Esophagus (tissue), 2 donors: ENCODE results near the gene KCNH8. TPM values are rescaled to one million over a fixed set of nuclear protein-coding genes. Genes with fewer than 3 reads are reported as not detected.
"Not testable (repeated sequence)": the region's sequence is repeated elsewhere in the genome, so short reads cannot be mapped to it uniquely, and the experiment has no call there.

Source experiments
- H3K27ac ChIP-seq, 2 donors: one replicate each; pipeline ENCODE4 v1.5.1; 2013; ENCODE audit warnings: low read depth in 2 of 2, mild to moderate bottlenecking in 2 of 2, inconsistent platforms in 1 of 2, low read length in 1 of 2, moderate library complexity in 1 of 2
- H3K27me3 ChIP-seq, 2 donors: one replicate each; pipeline ENCODE4 v1.6.1; 2013; ENCODE audit warnings: low read length in 2 of 2, control low read depth in 1 of 2, mild to moderate bottlenecking in 1 of 2; ENCODE audit not compliant: insufficient read depth in 2 of 2, control insufficient read depth in 1 of 2
- H3K36me3 ChIP-seq, 2 donors: one replicate each; pipeline ENCODE4 v1.6.1; 2013; ENCODE audit warnings: low read length in 1 of 2; ENCODE audit not compliant: control insufficient read depth in 2 of 2, insufficient read depth in 2 of 2
- H3K4me1 ChIP-seq, 2 donors: one replicate each; pipeline ENCODE4 v1.6.1; 2013; ENCODE audit warnings: low read length in 1 of 2; ENCODE audit not compliant: control insufficient read depth in 2 of 2, insufficient read depth in 2 of 2
- H3K4me3 ChIP-seq, 2 donors: one replicate each; pipeline ENCODE4 v1.5.1; 2013; ENCODE audit warnings: low read length in 2 of 2, mild to moderate bottlenecking in 2 of 2, low read depth in 1 of 2, moderate library complexity in 1 of 2
- H3K9me3 ChIP-seq, 2 donors: one replicate each; pipeline ENCODE4 v1.6.1; 2013; ENCODE audit warnings: mild to moderate bottlenecking in 2 of 2, low read depth in 1 of 2, low read length in 1 of 2, moderate library complexity in 1 of 2; ENCODE audit not compliant: control insufficient read depth in 2 of 2, insufficient read depth in 1 of 2
- WGBS, 2 donors: extraction: QIAGEN DNeasy Blood & Tissue Kit; methylation state at CpG; one replicate each; pipeline ENCODE4 v1.1.7; 2013; 5-methylcytosine and 5-hydroxymethylcytosine counted together
- polyA plus RNA-seq, 2 donors: library from polyadenylated mRNA; stranded (reverse); fragments of 200-250 nt; gene quantifications; one replicate each; pipeline ENCODE4 v1.2.3, GENCODE V29; 2013
- donor health status: healthy with polysubstance abuse.
- donor health status: Bipolar disorder and iron deficiency.

Gene KCNH8
- polyA plus RNA-seq, 2 donors, result 0.05 to 0.06 TPM

DNA sequence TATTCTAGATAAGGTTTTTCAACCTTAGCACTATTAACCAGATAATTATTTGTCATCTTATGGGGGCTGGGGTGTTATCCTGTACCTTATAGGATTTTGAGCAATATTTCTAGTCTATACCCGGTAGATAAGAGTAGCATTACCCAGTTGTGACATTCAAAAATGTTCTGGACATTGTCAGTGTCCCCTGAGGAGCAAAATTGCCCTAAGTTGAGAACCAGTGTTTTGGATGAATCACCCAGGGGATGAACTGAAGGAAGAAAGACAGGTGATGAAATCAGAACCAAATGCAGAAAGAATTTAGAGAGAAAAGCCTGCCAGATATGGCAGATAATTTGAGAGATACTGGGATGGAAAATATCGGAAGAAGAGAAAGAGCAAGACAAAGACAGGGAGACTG is 58.2 kb downstream of the KCNH8 start:
- H3K27me3 ChIP-seq, result no peaks in the 10 kb centered on the region
- no peaks in the 10 kb centered on the region for H3K9me3 ChIP-seq
- no peak overlapping the region for H3K4me3 ChIP-seq
- no peak overlapping the region for H3K27ac ChIP-seq
- no peaks in the 10 kb centered on the region for H3K36me3 ChIP-seq
- H3K4me1 ChIP-seq, result no peaks in the 10 kb centered on the region
- 84 to 87% methylated on average over 2 of the region's 2 CpGs for WGBS, 2 donors

DNA sequence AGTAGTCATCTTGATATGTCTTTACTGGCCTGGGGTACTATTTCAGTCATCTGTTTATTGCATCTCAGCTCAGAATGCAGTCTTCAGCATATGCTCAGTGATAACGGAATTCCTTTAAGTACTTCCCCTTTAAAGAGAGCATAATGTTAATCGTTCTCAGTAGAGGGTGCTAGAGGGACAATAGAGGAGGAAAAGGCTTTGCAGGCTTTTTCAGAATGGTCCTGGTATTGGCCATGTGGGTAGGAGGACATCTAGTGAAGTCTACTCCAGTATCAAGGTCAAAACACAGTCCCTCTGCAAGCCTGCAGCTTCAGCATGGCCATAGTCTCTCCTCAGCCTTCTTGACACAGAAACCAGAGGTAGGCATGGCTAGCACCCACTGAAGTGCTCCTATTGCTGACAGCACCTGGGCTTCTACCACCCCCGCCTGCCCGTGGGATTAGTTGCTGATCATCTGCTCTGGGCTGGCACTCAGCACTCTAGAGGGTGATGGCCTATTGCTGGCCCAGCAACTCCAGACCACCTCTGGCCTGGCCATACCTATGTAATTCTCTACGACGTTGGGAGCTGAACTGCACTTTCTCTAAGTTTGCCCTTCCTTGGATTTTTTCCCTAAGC is 65.4 kb downstream of the KCNH8 start:
- Histone ChIP-seq H3K27ac (no peak overlapping the region), H3K36me3 (no peaks in the 10 kb centered on the region), H3K27me3 (no peaks in the 10 kb centered on the region), H3K4me3 (no peak overlapping the region), H3K4me1 (no peaks in the 10 kb centered on the region), H3K9me3 (no peaks in the 10 kb centered on the region)
- WGBS, 2 donors, result 73 to 74% methylated on average over 6 of the region's 6 CpGs

DNA sequence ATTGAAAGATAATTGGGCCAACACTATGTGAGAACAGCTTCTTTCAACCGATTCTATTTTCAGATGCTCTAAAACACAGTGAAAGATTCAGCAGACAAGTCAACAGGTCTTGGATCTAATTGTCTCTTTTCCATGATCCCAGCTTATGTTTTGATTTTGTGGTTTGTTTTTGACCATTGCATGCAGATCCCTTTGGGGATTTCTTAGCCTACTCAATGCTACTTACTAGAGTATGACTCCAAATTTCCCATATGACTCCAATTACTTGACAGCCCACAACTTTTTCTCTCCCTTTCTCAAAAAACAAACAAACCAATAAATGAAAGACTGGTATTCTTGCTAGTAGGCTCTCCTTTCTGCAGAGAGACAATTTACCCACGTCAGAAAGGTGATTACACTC is 67.1 kb downstream of the KCNH8 start:
- H3K9me3 ChIP-seq, result no peaks in the 10 kb centered on the region
- H3K4me1 ChIP-seq, result no peaks in the 10 kb centered on the region
- H3K36me3 ChIP-seq, result no peaks in the 10 kb centered on the region
- 67 to 68% methylated on average over 2 of the region's 2 CpGs for WGBS, 2 donors
- no peak overlapping the region for H3K27ac ChIP-seq
- no peaks in the 10 kb centered on the region for H3K27me3 ChIP-seq
- H3K4me3 ChIP-seq, result no peak overlapping the region

DNA sequence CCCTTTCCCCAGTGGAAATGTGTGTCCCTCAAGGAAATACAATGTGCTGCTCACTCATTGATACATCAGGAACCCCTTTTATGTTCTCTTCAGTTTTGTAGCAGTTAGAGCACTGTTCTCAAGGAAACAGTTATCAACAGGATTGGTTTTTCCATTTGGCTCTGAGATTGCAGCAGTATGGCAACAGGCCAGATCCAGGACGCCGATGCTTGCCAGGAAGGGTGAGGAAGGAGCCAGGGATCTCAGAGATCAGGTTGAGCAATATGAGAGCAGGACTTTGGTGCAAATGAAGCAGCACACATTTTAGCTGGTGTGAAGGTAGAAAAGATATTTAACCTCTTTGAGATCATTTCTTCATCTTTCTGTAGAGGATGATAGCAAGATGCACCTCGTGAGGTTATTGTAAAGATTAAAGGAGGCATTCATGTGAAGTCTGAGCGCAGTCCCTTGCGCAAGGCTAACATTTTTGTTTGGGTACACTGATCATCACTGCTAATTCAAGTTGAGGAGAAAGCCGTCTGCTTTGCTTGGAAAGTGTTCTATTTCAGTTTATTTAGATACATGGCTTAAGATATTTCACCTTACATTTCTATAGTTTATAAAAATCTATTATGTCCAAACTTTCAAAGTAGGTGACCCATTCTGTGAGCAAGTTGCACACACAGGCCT is 68.5 kb downstream of the KCNH8 start:
- Histone ChIP-seq H3K27me3 (no peaks in the 10 kb centered on the region), H3K27ac (no peak overlapping the region), H3K9me3 (no peaks in the 10 kb centered on the region), H3K4me1 (no peaks in the 10 kb centered on the region), H3K4me3 (no peak overlapping the region), H3K36me3 (no peaks in the 10 kb centered on the region)
- whole genome bisulfite sequencing, 2 donors, result 56 to 62% methylated on average over 6 of the region's 6 CpGs

DNA sequence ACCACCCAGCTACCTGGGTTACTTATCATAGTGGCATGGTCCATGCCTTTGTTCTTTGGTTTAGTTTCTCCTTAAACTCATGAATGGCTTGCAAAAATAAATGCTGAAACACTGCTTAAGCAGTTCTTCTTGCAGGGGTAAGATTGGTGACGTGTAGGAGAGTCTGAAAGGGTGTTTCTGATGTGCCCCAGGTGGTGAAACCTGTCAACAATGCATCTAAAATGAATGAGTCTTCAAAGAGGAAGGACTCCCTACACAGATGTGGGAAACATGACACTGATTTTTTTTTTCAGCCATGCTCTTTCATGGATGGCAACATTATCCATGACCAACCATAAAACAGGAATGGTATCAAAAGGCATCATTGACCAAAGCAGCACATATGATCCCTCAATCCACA is 72.0 kb downstream of the KCNH8 start:
- H3K4me1 ChIP-seq, result no peaks in the 10 kb centered on the region
- no peaks in the 10 kb centered on the region for H3K9me3 ChIP-seq
- WGBS, 2 donors, result 44 to 48% methylated on average over 1 of the region's 1 CpG
- H3K27me3 ChIP-seq, result no peaks in the 10 kb centered on the region
- no peaks in the 10 kb centered on the region for H3K36me3 ChIP-seq
- no peak overlapping the region for H3K27ac ChIP-seq
- H3K4me3 ChIP-seq, result no peak overlapping the region

DNA sequence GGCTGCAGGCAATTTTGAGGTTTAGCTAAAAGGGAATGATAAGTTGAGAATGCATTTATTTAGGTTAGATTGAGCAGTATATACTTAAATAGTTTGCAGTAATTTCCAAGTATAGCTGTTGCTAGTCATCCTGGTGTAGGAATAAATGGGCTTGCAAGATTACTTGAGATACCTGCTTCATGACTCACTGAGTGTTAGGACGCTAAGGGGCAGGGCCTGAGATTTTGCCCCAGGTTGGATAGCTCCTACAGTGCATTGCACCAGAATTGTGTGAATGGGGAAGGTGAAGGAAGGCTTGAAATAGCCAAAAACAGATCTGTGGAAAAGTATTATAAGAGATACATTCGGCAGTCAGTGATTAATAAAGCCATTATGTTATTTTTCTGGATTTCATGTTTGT is 72.8 kb downstream of the KCNH8 start:
- Histone ChIP-seq H3K27me3 (no peaks in the 10 kb centered on the region), H3K4me1 (no peaks in the 10 kb centered on the region), H3K4me3 (no peak overlapping the region), H3K9me3 (no peaks in the 10 kb centered on the region), H3K36me3 (no peaks in the 10 kb centered on the region), H3K27ac (no peak overlapping the region)
- 52 to 72% methylated on average over 2 of the region's 2 CpGs for WGBS, 2 donors

DNA sequence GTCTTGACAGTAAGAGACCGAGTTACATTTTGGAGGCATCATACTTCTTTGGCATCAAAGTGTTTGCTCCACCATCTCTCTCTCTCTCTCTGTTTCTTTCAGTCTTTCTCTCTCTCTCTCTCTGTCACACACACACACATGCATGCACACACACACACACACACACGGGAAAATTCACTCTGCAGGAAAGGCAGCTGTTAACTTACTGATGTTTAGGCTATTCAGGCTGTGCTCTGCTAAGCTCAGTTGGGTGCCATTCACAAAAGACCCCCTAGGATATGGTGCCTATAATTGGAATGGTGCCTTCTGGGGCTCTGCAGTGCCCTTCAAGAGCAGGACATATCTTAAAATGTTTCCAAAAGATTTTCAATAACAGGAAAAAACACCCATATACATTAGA is 78.2 kb downstream of the KCNH8 start:
- WGBS, 2 donors, result 70 to 72% methylated on average over 2 of the region's 2 CpGs
- no peaks in the 10 kb centered on the region for H3K36me3 ChIP-seq

DNA sequence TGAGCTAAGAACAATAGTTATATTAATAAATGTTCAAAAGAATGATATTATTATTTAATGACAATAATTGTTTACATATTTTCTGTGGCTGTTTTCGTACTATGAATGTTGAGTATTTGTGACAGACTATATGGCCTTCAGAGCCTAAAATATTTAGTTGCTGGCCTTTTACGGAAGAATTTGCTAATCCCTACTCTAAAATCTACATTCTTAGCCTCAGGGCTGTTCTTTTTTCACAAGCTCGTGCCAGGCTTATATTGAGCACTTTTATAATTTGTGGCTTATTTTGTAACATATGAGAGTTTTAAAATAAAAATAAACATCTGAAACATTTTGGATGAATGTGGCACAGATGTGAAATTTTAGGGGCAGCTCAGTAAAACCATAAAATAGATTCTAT is 79.9 kb downstream of the KCNH8 start:
- Histone ChIP-seq H3K4me1 (no peaks in the 10 kb centered on the region), H3K4me3 (no peak overlapping the region), H3K27ac (no peak overlapping the region), H3K36me3 (no peaks in the 10 kb centered on the region), H3K27me3 (no peaks in the 10 kb centered on the region), H3K9me3 (no peaks in the 10 kb centered on the region)
- WGBS, 2 donors, result 49 to 60% methylated on average over 3 of the region's 3 CpGs

More for the DNA sequence above, 78.2 kb downstream of the KCNH8 start:
- Histone ChIP-seq H3K4me3 (no peak overlapping the region), H3K27ac (no peak overlapping the region), H3K4me1 (no peaks in the 10 kb centered on the region), H3K27me3 (no peaks in the 10 kb centered on the region), H3K9me3 (no peaks in the 10 kb centered on the region)

DNA sequence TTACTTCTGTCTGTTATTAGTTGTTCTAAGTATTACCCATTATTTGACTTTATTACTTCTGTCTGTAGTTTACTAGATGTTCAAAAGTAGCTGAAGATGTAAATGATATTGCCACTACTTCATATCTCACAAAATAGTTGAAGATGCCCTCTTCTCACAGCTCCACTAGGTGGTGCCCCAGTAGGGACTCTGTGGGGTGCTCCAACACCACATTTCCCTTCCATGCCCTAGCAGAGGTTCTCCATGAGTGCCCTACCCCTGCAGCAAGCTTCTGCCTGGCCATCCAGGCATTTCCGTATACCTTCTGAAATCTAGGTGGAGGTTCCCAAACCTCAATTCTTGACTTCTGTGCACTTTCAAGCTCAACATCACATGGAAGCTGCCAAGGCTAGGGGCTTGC is 80.8 kb downstream of the KCNH8 start:
- no peaks in the 10 kb centered on the region for H3K36me3 ChIP-seq
- H3K9me3 ChIP-seq, result no peaks in the 10 kb centered on the region
- WGBS, 2 donors, result 92 to 100% methylated on average over 1 of the region's 1 CpG
- no peaks in the 10 kb centered on the region for H3K27me3 ChIP-seq
- H3K4me1 ChIP-seq, result no peaks in the 10 kb centered on the region
- no peak overlapping the region for H3K4me3 ChIP-seq
- H3K27ac ChIP-seq, result no peak overlapping the region

DNA sequence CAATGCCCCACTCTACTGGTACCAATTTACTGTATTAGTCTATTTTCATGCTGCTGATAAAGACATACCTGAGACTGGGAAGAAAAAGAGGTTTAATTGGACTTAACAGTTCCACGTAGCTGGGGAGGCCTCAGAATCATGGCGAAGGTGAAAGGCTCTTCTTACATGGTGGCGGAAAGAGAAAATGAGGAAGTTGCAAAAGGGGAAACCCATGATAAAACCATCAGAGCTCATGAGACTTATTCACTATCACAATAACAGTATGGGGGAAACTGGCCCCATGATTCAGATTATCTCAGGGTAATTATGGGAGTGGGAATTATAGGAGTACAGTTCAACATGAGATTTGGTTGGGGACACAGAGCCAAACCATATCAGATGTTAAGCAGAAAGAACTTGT is 81.6 kb downstream of the KCNH8 start:
- not testable (repeated sequence) for H3K27ac ChIP-seq, H3K27me3 ChIP-seq, H3K4me3 ChIP-seq, H3K9me3 ChIP-seq, H3K4me1 ChIP-seq, H3K36me3 ChIP-seq
- 83 to 88% methylated on average over 3 of the region's 3 CpGs for WGBS, 2 donors
